BLaER1 (cell line): ENCODE results near the gene TRMT61A.

Experiments
- H3K27ac ChIP-seq: shearing (Covaris generic); formaldehyde crosslinking; 2 replicates; pipeline ENCODE4 v1.8.1; 2022
- H3K27me3 ChIP-seq: shearing (Covaris generic); formaldehyde crosslinking; 2 replicates; pipeline ENCODE4 v1.8.1; 2022
- H3K36me3 ChIP-seq: shearing (Covaris generic); formaldehyde crosslinking; 2 replicates; pipeline ENCODE4 v1.8.1; 2022
- H3K4me1 ChIP-seq: shearing (Covaris generic); formaldehyde crosslinking; 2 replicates; pipeline ENCODE4 v1.8.1; 2022
- H3K4me2 ChIP-seq: shearing (Covaris generic); formaldehyde crosslinking; 2 replicates; pipeline ENCODE4 v1.8.1; 2022
- H3K4me3 ChIP-seq: shearing (Covaris generic); formaldehyde crosslinking; 2 replicates; pipeline ENCODE4 v1.8.1; 2022
- H3K9ac ChIP-seq: shearing (Covaris generic); formaldehyde crosslinking; 2 replicates; pipeline ENCODE4 v1.8.1; 2022
- H3K9me3 ChIP-seq: shearing (Covaris generic); formaldehyde crosslinking; 2 replicates; pipeline ENCODE4 v1.8.1; 2022
- H4K20me1 ChIP-seq: shearing (Covaris generic); formaldehyde crosslinking; 2 replicates; pipeline ENCODE4 v1.8.1; 2022
- Cebpa-rat ChIP-seq: shearing (Covaris generic); IDR thresholded peaks from 2 replicates; pipeline ENCODE4 v1.8.1; 2022

The TRMT61A gene

DNA sequence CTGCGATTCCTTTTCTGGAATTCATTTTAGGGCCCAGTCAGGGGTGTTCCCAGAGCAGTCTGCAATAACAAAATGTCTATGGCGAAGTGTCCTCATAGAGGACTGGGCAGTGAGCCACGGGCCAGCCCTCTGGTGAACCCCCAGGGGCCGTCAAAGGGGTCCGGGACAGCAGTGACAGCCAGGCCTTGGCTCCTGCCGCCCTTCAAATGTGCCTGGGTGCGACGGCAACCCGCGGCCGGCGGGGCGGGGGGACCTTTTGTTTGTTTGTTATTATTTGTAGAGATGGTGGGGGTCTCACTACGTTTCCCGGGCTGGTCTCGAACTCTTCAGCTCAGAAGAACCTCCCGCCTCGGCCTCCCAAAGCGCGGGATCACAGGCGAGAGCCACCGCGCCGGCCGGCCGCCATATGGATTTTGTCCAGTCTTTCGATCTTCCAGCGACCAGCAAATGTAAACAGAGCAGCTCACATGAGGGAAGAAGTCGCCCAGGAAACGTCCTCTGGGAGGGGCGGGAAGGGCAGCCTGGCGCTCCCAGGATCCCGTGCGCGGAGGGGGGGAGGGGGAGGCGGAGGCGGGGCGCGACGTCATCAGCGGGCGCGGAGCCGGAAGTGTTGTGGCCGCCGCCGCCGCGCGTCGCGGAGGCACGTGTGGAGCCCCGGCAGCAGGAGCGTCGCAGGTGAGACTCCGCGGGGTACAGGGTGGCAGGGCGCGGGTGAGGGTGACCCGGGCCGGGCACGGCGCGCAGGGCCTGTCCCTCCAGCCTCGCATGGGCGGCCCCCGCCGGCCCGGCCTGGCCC lies at the start of gene TRMT61A:
Gene TRMT61A (plus strand): TSS at position 610 of the 796 bp plus-strand sequence. CDS start 783 bp downstream, outside the sequence.
- H3K36me3 ChIP-seq = peaks cover 39% of the 10 kb centered on the region
- H3K4me1 ChIP-seq = peaks cover 59% of the 10 kb centered on the region
- no peaks in the 10 kb centered on the region for H3K9me3 ChIP-seq
- H3K4me2 ChIP-seq = peak within 1 kb of the TSS; percentile 97
- H3K9ac ChIP-seq = peak within 1 kb of the TSS; percentile 94
- peaks cover 45% of the 10 kb centered on the region for H4K20me1 ChIP-seq
- H3K27me3 ChIP-seq = peaks cover 16% of the 10 kb centered on the region
- TF ChIP-seq Cebpa-rat = no peak
- peak within 1 kb of the TSS; percentile 93 for H3K27ac ChIP-seq
- peak within 1 kb of the TSS; percentile 97 for H3K4me3 ChIP-seq

DNA sequence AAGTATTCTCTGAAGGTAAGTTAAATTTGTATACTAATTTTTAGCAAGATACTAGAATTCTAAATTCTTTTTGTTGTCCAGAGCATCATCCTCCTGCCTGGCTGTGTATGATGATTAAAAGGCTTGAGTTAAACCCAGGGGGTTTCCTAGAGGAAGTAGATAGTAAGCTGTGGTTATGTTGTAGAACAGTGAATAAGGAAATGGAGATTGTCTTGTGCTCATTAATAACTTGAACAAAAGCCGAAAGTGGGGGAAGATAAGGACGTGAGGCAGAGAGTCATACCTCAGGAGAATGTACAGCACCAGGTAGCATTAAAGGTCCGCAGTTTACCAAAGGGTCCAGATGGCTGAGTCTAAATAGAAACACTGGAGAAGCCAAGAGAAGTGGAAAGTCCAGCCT lies 48.4 kb upstream of the TRMT61A start:
- Histone ChIP-seq H3K4me1 (peaks cover 18% of the 10 kb centered on the region), H4K20me1 (peaks cover 26% of the 10 kb centered on the region), H3K36me3 (peaks cover 89% of the 10 kb centered on the region), H3K9ac (no peak overlapping the region), H3K9me3 (no peaks in the 10 kb centered on the region), H3K27ac (no peak overlapping the region), H3K27me3 (no peaks in the 10 kb centered on the region), H3K4me2 (peak overlapping the region; percentile 54), H3K4me3 (no peak overlapping the region)
- TF ChIP-seq Cebpa-rat = no peak

DNA sequence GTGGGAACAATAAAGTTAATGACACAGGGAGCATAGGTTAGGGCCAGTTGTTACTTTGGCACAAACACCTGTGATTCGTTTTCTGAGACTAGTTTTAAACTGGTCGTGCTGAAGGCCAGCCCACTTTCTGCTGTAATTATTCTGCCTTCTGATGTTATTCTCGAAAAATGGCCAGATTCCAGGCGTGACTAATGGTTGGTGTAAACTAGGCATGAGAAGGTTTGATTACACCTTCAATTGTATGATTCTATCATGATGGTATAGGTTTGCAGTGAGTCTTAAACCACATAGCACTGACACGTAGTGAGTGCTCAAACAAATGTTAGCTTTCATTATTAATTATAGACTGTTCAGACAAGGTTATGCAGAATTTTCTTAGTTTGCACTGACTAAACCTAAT lies 45.4 kb upstream of the TRMT61A start:
- no peak overlapping the region for H3K9ac ChIP-seq
- no peaks in the 10 kb centered on the region for H3K9me3 ChIP-seq
- no peak overlapping the region for H3K4me3 ChIP-seq
- H3K36me3 ChIP-seq = peaks cover 90% of the 10 kb centered on the region
- H3K27ac ChIP-seq = no peak overlapping the region
- no peaks in the 10 kb centered on the region for H3K27me3 ChIP-seq
- no peak overlapping the region for H3K4me2 ChIP-seq
- peaks cover 26% of the 10 kb centered on the region for H4K20me1 ChIP-seq
- no peak for TF ChIP-seq Cebpa-rat
- peaks cover 18% of the 10 kb centered on the region for H3K4me1 ChIP-seq

DNA sequence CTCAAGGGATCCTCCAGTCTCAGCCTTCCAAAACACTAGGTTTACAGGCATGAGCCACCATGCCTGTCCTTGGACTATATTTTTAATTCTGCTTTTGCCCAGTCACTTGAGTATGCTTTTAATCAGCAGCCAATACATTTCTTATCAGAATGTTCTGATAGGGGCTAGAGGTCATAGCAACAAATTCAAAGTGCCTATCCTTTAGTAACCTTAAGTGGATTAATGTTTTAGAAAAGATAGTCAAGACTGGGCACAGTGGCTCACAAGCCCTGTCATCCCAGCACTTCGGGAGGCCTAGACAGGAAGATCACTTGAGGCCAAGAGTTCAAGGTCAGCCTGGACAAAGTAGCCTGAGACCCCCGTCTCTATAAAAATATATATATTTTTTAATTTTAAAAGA lies 43.5 kb upstream of the TRMT61A start:
- H3K4me2 ChIP-seq = no peak overlapping the region
- no peak overlapping the region for H3K9ac ChIP-seq
- TF ChIP-seq Cebpa-rat = no peak
- no peak overlapping the region for H3K27ac ChIP-seq
- H3K9me3 ChIP-seq = no peaks in the 10 kb centered on the region
- H4K20me1 ChIP-seq = peaks cover 8% of the 10 kb centered on the region
- no peak overlapping the region for H3K4me3 ChIP-seq
- H3K36me3 ChIP-seq = peaks cover 90% of the 10 kb centered on the region
- no peaks in the 10 kb centered on the region for H3K27me3 ChIP-seq
- H3K4me1 ChIP-seq = peaks cover 8% of the 10 kb centered on the region

DNA sequence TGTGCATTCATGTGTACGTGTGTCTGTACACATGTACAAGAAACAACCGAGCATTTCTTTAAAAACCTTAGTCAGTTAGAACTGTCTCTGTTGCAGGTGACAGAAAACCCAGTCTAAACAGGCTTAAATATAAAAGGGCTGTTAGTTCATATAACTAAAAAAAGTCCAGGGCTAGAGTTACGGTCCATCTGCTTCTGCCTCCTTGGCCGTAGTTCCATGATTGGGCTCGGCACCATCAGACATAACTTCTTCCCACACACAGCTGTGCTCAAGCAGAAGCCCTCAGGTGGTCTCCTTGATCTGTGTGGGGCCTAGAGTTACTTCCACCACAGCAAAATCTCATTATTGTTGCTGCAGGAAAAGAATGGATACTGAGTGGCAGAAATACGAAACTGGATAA lies 40.9 kb upstream of the TRMT61A start:
- no peak overlapping the region for H3K9ac ChIP-seq
- TF ChIP-seq Cebpa-rat = no peak
- H3K4me2 ChIP-seq = no peak overlapping the region
- H3K4me1 ChIP-seq = no peaks in the 10 kb centered on the region
- no peak overlapping the region for H3K4me3 ChIP-seq
- H3K27ac ChIP-seq = no peak overlapping the region
- no peaks in the 10 kb centered on the region for H3K9me3 ChIP-seq
- peaks cover 93% of the 10 kb centered on the region for H3K36me3 ChIP-seq
- no peaks in the 10 kb centered on the region for H4K20me1 ChIP-seq
- no peaks in the 10 kb centered on the region for H3K27me3 ChIP-seq

DNA sequence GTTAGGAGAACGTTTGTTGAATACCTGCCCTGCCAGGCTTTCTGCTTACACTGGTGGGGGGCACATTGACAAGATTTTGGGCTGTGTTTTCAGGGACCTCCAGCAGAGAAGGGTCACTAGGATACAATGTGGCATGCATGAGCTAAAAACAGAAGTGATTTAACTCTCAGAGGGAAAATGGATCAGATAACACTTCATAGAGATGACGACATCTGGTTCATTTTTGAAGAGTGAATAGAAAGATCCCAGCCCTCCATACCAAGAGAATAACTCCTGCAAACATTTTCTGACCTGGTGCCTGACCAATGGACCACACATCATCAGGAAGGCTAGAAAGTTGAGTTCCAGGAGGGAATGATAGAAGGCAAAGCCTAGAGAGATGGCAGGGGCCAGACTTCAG lies 40.0 kb upstream of the TRMT61A start:
- Histone ChIP-seq H3K4me2 (no peak overlapping the region), H4K20me1 (no peaks in the 10 kb centered on the region), H3K27ac (no peak overlapping the region), H3K4me1 (no peaks in the 10 kb centered on the region), H3K9me3 (no peaks in the 10 kb centered on the region), H3K27me3 (no peaks in the 10 kb centered on the region), H3K4me3 (no peak overlapping the region), H3K36me3 (peaks cover 93% of the 10 kb centered on the region), H3K9ac (no peak overlapping the region)
- TF ChIP-seq Cebpa-rat = no peak

- no peaks in the 10 kb centered on the region for H3K27me3 ChIP-seq
- no peak overlapping the region for H3K4me3 ChIP-seq
- peaks cover 93% of the 10 kb centered on the region for H3K36me3 ChIP-seq
- no peak overlapping the region for H3K4me2 ChIP-seq
- H3K4me1 ChIP-seq = no peaks in the 10 kb centered on the region
- no peak overlapping the region for H3K27ac ChIP-seq
- no peak for TF ChIP-seq Cebpa-rat
- no peaks in the 10 kb centered on the region for H4K20me1 ChIP-seq
- no peaks in the 10 kb centered on the region for H3K9me3 ChIP-seq
- no peak overlapping the region for H3K9ac ChIP-seq
Measured at GRCh38 chr14:103489621-103490020, 39.4 kb upstream of the TRMT61A start.

DNA sequence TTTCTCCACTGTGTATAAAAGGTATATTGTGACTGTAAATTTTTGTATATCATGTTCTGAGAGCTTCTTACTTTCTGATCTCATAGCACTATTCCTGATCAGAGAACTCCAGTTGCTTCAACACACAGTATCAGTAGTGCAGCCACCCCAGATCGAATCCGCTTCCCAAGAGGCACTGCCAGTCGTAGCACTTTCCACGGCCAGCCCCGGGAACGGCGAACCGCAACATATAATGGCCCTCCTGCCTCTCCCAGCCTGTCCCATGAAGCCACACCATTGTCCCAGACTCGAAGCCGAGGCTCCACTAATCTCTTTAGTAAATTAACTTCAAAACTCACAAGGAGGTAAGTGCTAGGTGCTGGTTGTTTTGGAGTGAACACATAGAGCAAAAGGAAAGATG lies 37.3 kb upstream of the TRMT61A start:
- Histone ChIP-seq H3K4me1 (no peaks in the 10 kb centered on the region), H4K20me1 (no peaks in the 10 kb centered on the region), H3K4me2 (no peak overlapping the region), H3K27me3 (no peaks in the 10 kb centered on the region), H3K9me3 (no peaks in the 10 kb centered on the region), H3K27ac (no peak overlapping the region), H3K4me3 (no peak overlapping the region), H3K9ac (no peak overlapping the region), H3K36me3 (peaks cover 99% of the 10 kb centered on the region)
- TF ChIP-seq Cebpa-rat = no peak

GRCh38 chr14:103492156-103492925 lies 36.7 kb upstream of the TRMT61A start:
- Histone ChIP-seq H4K20me1 (no peaks in the 10 kb centered on the region), H3K36me3 (peaks cover 98% of the 10 kb centered on the region), H3K27ac (no peak overlapping the region), H3K27me3 (no peaks in the 10 kb centered on the region), H3K4me1 (no peaks in the 10 kb centered on the region), H3K4me2 (no peak overlapping the region), H3K4me3 (no peak overlapping the region), H3K9ac (no peak overlapping the region), H3K9me3 (no peaks in the 10 kb centered on the region)
- TF ChIP-seq Cebpa-rat = no peak

- Histone ChIP-seq H4K20me1 (0 out of 2 replicates have a peak, but pooled peaks cover 5% of the 10 kb centered on the region), H3K27me3 (no peaks in the 10 kb centered on the region), H3K4me2 (no peak overlapping the region), H3K36me3 (peaks cover 88% of the 10 kb centered on the region), H3K4me3 (no peak overlapping the region), H3K4me1 (peaks cover 16% of the 10 kb centered on the region), H3K9me3 (no peaks in the 10 kb centered on the region), H3K27ac (no peak overlapping the region), H3K9ac (no peak overlapping the region)
- TF ChIP-seq Cebpa-rat = no peak
Measured at GRCh38 chr14:103495854-103496253, 33.1 kb upstream of the TRMT61A start.
